Heart right ventricle (tissue), 16 donors: ENCODE results near the gene GRID1. TPM values are rescaled to one million over a fixed set of nuclear protein-coding genes. Genes with fewer than 3 reads are reported as not detected.

Experiments
- ATAC-seq, 8 donors: fragments of 200-7000 bp; cut with Tn5 transposase; one replicate each; pipeline ENCODE4 v1.9.1; 2020; ENCODE audit warnings: mild to moderate bottlenecking in 8 of 8, moderate library complexity in 8 of 8, moderate number of reproducible peaks in 1 of 8
- DNase-seq, 2 donors: peaks; one replicate each; pipeline ENCODE4 v3.0.0-alpha.2; 2020
- H3K27ac ChIP-seq, 10 donors: fragments of 200-600 bp; sonication (generic) in 2 of 10; one replicate each; pipeline versions ENCODE4 v1.5.0 to v1.8.0; 2020 to 2022; ENCODE audit warnings: mild to moderate bottlenecking in 3 of 10
- H3K27me3 ChIP-seq, 7 donors: fragments of 200-600 bp; one replicate each; pipeline ENCODE4 v1.8.0; 2021 to 2022; ENCODE audit warnings: mild to moderate bottlenecking in 2 of 7
- H3K36me3 ChIP-seq, 9 donors: fragments of 200-600 bp; sonication (generic) in 1 of 9; one replicate each; pipeline versions ENCODE4 v1.5.0 to v1.8.0; 2020 to 2022; ENCODE audit warnings: mild to moderate bottlenecking in 2 of 9
- H3K4me1 ChIP-seq, 9 donors: fragments of 200-600 bp; sonication (generic) in 1 of 9; one replicate each; pipeline versions ENCODE4 v1.5.0 to v1.8.0; 2020 to 2022; ENCODE audit warnings: mild to moderate bottlenecking in 4 of 9
- H3K4me3 ChIP-seq, 10 donors: fragments of 200-600 bp; sonication (generic) in 2 of 10; one replicate each; pipeline versions ENCODE4 v1.5.0 to v1.8.0; 2020 to 2022; ENCODE audit warnings: mild to moderate bottlenecking in 7 of 10, moderate library complexity in 2 of 10
- H3K9me3 ChIP-seq, 11 donors: fragments of 200-600 bp in 10 of 11; sonication (generic) in 2 of 11; one replicate each; pipeline versions ENCODE4 v1.5.0 to v1.8.0; 2013 to 2022; ENCODE audit warnings: mild to moderate bottlenecking in 2 of 11, control low read depth in 1 of 11, moderate library complexity in 1 of 11
- WGBS, 2 donors: extraction: QIAGEN DNeasy Blood & Tissue Kit; methylation state at CpG; one replicate each; pipeline ENCODE4 v1.1.7; 2013; ENCODE audit warnings: inconsistent platforms in 1 of 2; 5-methylcytosine and 5-hydroxymethylcytosine counted together
- intact Hi-C, 10 donors: fragments of 100-400 bp; cut with DNase I; formaldehyde crosslinking; loops; one replicate each; pipeline versions ENCODE4 v1.11.1 to v1.14.2; 2022
- polyA plus RNA-seq, 2 donors: library from polyadenylated mRNA; stranded (reverse); fragments of 200-250 nt; gene quantifications; one replicate each; pipeline ENCODE4 v1.2.3, GENCODE V29; 2013
- total RNA-seq, 10 donors: library from RNA; stranded (reverse); fragmentation: NEBNext Ultra II Directional in 3 of 10; extraction: Animal tissue kit (Norgen Biotek cat#: 25700) in 3 of 10; gene quantifications; one replicate each; pipeline versions ENCODE4 v1.2.1 to v1.2.4, GENCODE V29; 2021 to 2023
- TF ChIP-seq, protein P1 (sequence below), 9 donors: fragments of 200-600 bp; sonication (generic) in 2 of 9; IDR thresholded peaks; one replicate each; pipeline versions ENCODE4 v1.5.0 to v1.8.0; 2021 to 2022; ENCODE audit warnings: antibody characterized with exemption in 9 of 9, mild to moderate bottlenecking in 5 of 9, moderate library complexity in 1 of 9
- donor health status: Arrhythmogenic right ventricular cardiomyopathy.
- donor health status: ischemic (EF 13 %, LVEDD 7.1; RV severe dilation, severe dysfunction).
- donor health status: healthy with polysubstance abuse.
- donor health status: DM: no; HTN: yes; CAD: no.
- donor health status: DM: no; HTN: no; CAD: no.
- donor health status: ischemic (EF 25% LVEDD 6.9; RV normal size, moderate dysfunction).
- donor health status: ischemic (EF 25% LVEDD 5.7; RV mildly dilated, moderate dysfunction).
- donor health status: healthy.
- donor health status: DM: yes; HTN: yes; CAD: no.
- donor health status: Ischemic cardiomyopathy.
- donor health status: ischemic (EF 35%, LVEDD 5.7; RV mildly dilated, moderate dysfunction).
- donor health status: nonischemic (EF 11% LVEDD 7.7; RV severe dilation, severe dysfunction).
- donor health status: DM: yes; HTN: yes; CAD: no.
- donor health status: PGD.
- donor health status: ischemic (EF 29% LVEDD 5.4; RV normal size, mild dysfunction).
- donor health status: nonischemic (EF 23%, LVEDD 6.1; RV moderate dilation, normal function).

The GRID1 gene
- total and polyA plus RNA-seq, 12 donors, result 0.44 to 3.4 (median 1.5) TPM

DNA sequence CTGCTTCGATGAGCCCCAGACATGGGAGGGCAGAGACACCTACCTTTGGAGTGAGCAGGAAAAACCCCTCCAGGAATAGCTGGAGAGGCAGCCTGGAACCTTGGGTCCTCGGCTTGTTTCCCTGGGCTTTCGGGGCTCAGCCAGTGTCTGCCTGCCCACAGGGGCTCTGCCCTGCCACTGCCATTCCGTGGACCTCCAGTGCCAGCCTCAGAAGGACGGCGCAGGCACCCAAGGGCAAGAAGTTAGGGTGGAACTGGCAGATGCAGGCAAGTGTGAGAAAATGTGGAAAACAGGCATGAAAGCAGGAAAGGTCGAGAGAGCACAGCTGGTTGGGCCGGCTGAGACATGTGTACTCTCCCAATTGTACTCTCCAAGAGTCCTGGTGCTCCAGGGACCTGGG lies 281.5 kb downstream of the GRID1 start:
- H3K9me3 ChIP-seq, result no peaks in the 10 kb centered on the region
- intact Hi-C loops, result no loop called here
- DNase-seq (no peak), ATAC-seq (no peak)
- TF ChIP-seq, protein P1, sequence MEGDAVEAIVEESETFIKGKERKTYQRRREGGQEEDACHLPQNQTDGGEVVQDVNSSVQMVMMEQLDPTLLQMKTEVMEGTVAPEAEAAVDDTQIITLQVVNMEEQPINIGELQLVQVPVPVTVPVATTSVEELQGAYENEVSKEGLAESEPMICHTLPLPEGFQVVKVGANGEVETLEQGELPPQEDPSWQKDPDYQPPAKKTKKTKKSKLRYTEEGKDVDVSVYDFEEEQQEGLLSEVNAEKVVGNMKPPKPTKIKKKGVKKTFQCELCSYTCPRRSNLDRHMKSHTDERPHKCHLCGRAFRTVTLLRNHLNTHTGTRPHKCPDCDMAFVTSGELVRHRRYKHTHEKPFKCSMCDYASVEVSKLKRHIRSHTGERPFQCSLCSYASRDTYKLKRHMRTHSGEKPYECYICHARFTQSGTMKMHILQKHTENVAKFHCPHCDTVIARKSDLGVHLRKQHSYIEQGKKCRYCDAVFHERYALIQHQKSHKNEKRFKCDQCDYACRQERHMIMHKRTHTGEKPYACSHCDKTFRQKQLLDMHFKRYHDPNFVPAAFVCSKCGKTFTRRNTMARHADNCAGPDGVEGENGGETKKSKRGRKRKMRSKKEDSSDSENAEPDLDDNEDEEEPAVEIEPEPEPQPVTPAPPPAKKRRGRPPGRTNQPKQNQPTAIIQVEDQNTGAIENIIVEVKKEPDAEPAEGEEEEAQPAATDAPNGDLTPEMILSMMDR (IDR thresholded peaks at IDR 0.05), result no peak
- H3K27me3 ChIP-seq, result peaks cover 0 to 14% (median 4%) of the 10 kb centered on the region in 7 donors
- no peak overlapping the region for H3K4me3 ChIP-seq
- no peak overlapping the region for H3K27ac ChIP-seq
- no peaks in the 10 kb centered on the region for H3K4me1 ChIP-seq
- H3K36me3 ChIP-seq, result no peaks in the 10 kb centered on the region
- 78 to 80% methylated on average over 8 of the region's 8 CpGs for WGBS, 2 donors

DNA sequence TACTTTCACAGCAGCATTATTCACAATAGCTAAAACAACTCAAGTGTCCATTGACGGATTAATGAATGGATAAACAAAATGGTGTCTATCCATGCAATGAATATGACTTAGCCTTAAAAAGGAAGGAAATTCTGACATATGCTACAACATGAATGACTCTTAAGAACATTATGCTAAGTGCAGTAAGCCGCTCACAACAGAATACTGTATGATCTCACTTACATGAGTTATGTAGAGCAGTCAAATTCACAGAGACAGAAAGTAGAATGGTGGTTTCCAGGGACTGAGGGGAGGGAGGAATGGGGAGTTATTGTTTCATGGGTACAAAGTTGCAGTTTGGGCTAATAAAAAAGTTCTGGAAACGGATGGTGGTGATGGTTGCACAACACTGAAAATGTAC lies 282.0 kb downstream of the GRID1 start:
- H3K27ac ChIP-seq, result no peak overlapping the region
- no peak overlapping the region for H3K4me3 ChIP-seq
- whole genome bisulfite sequencing, 2 donors, result 84 to 90% methylated on average over 3 of the region's 3 CpGs
- TF ChIP-seq, protein P1 (IDR thresholded peaks at IDR 0.05), result no peak
- H3K36me3 ChIP-seq, result no peaks in the 10 kb centered on the region
- intact Hi-C loops, result no loop called here
- no peak for DNase-seq
- H3K27me3 ChIP-seq, result peaks cover 0 to 14% (median 4%) of the 10 kb centered on the region in 7 donors
- no peaks in the 10 kb centered on the region for H3K9me3 ChIP-seq
- ATAC-seq, result no peak
- no peaks in the 10 kb centered on the region for H3K4me1 ChIP-seq

DNA sequence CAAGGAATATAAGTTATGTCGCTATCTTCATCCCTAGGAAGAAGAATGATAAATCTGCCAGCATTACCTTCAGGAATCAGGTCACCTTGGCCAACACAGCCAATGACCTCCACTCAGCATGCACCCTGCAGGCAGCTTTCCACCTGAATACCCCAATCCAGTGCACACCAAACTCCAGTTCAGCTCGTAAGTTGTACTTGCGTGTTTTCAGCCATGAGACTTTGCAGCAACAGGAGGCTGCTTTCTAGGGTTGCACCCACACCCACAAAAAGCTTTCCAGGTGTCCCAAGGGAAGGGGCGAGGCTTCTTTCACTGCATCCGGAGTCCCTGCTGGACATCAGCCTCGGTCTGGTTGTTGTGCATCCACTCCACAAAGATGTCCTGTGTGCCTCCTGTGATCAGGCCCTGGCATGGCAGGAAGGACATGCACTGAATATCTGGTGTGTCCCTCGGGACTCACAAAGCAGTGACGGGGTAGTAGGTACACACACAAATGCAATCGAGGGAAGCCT lies 282.9 kb downstream of the GRID1 start:
- no peak overlapping the region for H3K27ac ChIP-seq
- H3K36me3 ChIP-seq, result no peaks in the 10 kb centered on the region
- ATAC-seq (no peak), DNase-seq (no peak)
- H3K9me3 ChIP-seq, result no peaks in the 10 kb centered on the region
- TF ChIP-seq, protein P1 (IDR thresholded peaks at IDR 0.05), result no peak
- intact Hi-C loops, result no loop called here
- H3K4me1 ChIP-seq, result peaks cover 0 to 8% (median 0%) of the 10 kb centered on the region in 9 donors
- 85 to 86% methylated on average over 9 of the region's 9 CpGs for WGBS, 2 donors
- H3K27me3 ChIP-seq, result peaks cover 0 to 12% (median 4%) of the 10 kb centered on the region in 7 donors
- no peak overlapping the region for H3K4me3 ChIP-seq

DNA sequence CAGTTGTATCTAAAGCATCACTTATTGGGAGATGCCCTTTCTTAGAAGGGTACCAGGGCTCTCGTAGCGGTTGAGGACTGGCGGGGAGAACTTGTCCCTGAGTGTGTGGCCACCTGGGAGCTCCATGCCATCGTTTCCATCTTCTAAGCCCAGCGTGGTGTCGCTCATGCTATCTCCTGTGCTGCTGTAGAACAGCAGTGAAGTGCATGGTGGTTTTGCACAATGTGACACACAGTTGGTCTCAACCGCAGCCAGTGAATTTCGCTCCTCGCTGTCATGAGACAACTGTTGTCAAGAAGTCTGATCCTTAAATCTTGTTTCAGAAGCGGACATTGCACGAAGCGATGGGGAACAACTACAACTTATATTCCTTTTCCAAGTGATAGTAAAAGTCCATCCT lies 283.4 kb downstream of the GRID1 start:
- no peak for DNase-seq
- Histone ChIP-seq H3K4me3 (no peak overlapping the region), H3K27ac (no peak overlapping the region), H3K27me3 (peaks cover 0 to 12% (median 4%) of the 10 kb centered on the region in 7 donors), H3K36me3 (no peaks in the 10 kb centered on the region), H3K4me1 (peaks cover 0 to 11% (median 0%) of the 10 kb centered on the region in 9 donors), H3K9me3 (no peaks in the 10 kb centered on the region)
- TF ChIP-seq, protein P1 (IDR thresholded peaks at IDR 0.05), result no peak
- no peak for ATAC-seq
- 84 to 88% methylated on average over 12 of the region's 12 CpGs for WGBS, 2 donors
- intact Hi-C loops, result no loop called here
